Epidermal melanocyte (primary cell): ENCODE results near the gene ST8SIA1.

ENCODE experiments used
- DNase-seq: peaks from one replicate; pipeline ENCODE4 v3.0.0; 2011; ENCODE audit warnings: low spot score; ENCODE audit not compliant: insufficient read length

ST8SIA1 gene

DNA sequence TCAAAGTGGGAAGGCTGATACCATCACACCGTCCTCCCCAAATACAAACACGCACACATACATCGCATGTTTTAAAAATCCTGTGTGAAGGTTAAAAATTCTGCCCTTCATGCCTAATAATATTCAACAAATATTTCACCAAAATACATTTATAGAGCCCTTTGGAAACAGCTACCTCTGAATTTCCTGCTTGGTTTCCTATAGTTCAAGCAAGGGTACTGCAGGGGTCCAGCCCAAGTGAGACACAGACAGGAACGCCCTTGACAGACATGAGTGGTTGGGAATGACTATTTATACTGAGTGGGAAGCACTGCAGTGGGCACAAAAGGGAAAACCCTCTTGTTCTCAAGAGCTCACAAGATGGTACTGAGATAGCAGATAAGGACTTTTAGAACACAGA lies 51.0 kb downstream of the ST8SIA1 start:
- no peak for DNase-seq

DNA sequence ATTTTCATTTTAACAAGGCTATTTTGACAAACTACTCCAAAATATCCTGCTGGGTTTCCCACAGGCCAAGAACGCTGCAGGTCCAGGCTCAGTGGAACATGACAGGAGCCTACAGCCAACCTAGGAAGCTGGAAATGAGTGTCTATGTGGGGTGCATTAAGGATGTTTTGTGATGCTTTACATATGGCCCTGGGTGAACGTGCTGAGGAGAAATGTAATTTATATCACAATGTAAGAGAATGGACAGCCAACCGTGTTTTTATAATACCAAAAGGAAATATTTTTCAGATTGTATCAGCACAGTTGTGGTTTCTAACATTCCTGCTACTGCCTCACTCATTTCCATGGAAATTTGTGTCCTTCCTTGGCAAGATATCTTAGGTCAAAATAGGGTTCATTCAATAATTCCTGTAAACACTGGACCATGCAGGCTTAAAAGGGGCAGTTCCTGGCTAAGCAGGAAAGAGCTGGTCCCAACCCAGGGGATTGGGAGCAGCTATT lies 51.5 kb downstream of the ST8SIA1 start:
- DNase-seq, result no peak

GRCh38 chr12:22282283-22282682 lies 52.2 kb downstream of the ST8SIA1 start:
- DNase-seq, result no peak

GRCh38 chr12:22276867-22277266 lies 57.6 kb downstream of the ST8SIA1 start:
- no peak for DNase-seq

- no peak for DNase-seq
Measured at GRCh38 chr12:22276313-22276712, 58.2 kb downstream of the ST8SIA1 start.

DNA sequence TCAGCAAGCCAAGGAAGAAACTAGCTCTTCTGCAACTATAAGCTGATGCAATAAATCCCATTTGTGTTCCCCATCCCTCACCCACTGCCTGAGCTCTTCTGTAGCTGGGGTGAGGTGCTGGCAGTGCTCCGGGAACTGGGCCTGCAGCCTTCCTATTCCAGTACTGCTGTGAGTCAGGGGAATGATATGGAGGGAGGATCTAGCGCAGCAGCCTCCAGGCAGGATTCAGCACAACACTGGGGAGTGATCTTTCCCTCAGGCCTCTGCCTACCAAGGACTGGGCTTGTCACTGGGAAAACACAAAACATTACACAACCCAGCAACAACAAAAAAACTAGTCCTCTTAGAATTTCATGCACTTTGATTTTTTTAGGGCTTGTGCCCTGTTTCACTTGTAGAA lies 58.7 kb downstream of the ST8SIA1 start:
- DNase-seq, result no peak

DNA sequence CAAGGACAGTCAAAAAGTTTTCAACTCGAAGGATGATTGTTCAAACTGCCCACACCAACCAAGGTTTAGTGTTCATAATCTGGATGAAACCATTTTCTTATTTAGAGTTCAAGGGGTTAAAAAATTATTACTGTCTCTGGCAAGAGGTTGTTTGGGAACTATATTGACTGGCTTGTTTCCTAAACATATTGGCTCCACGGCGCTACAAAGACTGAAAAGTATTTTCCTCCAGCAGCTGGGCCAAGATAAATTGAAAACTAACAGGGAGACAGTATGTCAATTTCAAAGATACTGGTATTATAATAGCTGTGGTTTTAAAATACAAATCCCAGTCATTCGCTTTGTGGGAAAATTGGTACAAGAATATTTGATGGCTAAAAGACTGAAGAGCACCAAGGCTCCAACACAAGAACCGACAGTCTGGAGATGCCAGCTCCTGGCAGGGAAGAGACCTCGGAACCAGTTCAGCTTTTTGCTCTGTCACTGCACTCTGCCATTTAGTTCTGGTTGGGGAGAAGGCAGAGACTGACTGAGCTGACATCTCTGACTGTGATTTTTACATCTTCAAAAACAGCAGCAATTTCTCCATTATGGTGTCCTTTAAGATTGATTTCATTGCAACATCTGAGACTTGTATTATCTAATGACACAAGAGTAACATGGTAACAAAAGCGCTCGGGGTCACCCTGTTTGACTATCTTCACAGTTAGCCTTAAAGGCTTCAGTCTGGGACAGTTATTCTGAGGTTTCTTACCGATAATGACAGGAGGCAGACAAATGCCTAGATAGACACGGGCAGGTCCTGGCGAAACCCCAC lies 62.0 kb downstream of the ST8SIA1 start:
- DNase-seq, result no peak

DNA sequence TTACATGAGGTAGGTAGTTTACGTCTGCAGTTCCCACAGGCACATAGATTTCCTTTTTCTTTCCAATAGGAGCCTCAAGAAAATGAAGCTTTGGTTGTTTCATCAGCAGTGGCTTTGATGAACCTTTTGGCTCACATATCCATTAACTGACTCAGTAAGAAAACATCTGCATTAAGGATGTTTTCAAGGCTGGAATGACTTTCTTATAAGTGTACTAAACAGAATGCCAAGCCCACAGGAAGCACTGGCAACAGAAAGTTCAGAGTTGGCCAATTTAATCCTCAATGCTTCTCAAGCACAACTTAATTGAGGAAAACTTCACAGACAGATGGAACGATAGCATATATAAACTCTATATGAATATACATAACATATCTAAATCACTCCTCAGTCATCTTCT lies 63.5 kb downstream of the ST8SIA1 start:
- no peak for DNase-seq

DNA sequence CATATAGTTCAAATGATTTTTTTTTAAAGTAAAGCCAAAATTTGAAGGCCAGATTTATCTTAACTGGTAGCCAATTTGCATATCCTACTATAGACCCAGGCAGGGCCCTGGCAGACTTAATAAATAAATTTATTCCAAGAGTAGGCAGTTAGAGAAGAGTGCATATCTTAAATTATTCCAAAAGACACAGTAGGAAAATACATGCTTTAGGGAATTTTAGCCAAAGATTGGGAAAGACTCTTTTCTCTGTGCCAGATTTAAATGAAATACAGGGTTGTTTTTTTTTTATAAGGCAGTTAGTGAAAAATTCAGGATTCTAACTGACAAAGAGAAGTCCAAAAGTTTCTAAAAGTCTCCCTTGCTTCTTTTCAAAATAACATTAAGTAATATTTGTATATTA lies 65.5 kb downstream of the ST8SIA1 start:
- DNase-seq, result no peak

DNA sequence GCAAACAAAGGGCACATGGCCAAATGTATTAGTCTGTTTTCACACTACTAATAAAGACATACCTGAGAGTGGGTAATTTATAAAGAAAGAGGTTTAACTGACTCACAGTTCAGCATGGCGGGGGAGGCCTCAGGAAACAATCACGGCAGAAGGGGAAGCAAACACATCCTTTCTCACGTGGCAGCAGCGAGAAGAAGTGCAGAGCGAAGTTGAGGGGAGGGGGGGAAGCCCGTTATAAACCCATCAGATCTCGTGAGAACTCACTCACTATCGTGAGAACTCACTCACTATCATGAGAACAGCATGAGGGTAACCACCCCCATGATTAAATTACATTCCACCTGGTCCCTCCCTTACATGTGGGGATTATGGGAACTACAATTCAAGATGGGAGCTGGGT lies 66.1 kb downstream of the ST8SIA1 start:
- no peak for DNase-seq

DNA sequence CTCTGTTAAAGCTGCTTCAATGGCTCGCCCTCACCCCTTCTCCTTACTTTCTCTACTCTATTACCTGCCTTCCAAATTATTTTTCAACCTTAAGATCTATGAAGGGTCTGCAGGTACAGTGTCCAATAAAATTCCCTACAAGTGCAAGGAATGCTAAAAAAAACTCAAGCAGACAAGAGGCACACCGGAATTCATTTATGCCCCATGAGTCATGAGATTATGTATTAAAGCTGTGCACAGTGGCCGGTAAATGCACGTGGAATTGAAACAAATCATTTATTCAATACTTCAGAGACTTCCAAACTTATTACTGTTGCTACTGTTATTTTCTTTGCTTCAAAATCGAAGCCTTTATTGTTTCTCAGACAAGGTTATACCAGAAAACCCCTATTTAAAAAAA lies 68.4 kb downstream of the ST8SIA1 start:
- no peak for DNase-seq

- no peak for DNase-seq
Measured at GRCh38 chr12:22264380-22264779, 70.1 kb downstream of the ST8SIA1 start.

DNA sequence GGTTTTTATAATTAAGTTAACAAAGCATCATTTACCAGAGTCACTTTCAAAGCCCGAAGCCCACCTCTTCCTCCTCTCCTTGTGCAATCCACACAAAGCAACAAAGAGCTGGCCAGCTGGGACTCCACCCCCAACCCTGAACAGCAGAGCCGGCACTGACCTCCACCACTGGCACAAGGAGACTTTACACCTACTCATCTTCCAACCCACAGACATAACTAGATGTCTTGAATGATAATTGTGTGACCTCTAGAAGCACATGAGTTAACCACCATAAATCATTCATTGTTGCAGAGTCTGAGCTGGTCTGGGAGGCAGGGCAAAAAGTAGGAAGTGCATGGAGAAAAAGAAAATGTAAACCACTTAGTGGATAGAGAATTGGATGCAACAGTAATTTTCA lies 72.2 kb downstream of the ST8SIA1 start:
- DNase-seq, result no peak

- no peak for DNase-seq
Measured at GRCh38 chr12:22257100-22257499, 77.4 kb downstream of the ST8SIA1 start.

GRCh38 chr12:22256605-22257004 lies 77.9 kb downstream of the ST8SIA1 start:
- DNase-seq, result no peak

DNA sequence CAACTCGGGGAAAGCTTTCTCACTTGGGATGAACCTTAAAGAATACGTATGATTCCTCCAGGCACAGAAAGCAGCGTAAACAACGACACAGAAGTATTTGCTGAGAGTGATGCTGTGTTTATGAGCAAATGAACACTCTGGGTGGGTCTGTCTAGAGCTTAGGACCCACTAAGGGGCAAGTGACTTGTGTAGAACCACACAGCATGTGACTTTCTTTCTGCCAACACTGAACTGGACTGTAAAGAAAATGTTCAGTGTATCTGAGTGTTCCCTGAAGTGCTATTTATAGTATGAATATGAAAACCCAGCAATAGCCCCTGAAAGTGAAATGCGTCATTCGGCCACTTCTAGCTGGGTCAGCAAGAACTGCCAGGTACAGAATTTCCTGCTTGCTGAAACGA lies 78.5 kb downstream of the ST8SIA1 start:
- no peak for DNase-seq

DNA sequence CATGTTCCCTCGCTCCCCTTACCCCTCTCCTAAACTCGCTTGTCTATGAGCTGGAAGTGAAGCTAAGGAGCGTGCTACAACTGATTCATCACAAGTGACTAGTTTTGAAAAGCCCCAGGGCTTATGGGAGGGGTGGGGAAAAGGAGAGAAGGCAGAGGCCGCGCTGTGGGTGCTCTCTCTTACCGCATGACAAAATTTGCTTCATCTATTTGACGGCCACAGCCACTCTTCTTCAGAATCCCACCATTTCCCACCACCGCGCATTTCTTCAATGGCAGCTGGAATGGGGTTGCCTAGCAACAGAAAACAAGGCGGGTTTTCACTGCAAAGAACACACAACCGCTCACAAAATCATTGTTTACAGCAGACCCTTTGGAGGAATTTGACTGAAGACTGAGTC lies 79.4 kb downstream of the ST8SIA1 start:
- DNase-seq, result no peak

DNA sequence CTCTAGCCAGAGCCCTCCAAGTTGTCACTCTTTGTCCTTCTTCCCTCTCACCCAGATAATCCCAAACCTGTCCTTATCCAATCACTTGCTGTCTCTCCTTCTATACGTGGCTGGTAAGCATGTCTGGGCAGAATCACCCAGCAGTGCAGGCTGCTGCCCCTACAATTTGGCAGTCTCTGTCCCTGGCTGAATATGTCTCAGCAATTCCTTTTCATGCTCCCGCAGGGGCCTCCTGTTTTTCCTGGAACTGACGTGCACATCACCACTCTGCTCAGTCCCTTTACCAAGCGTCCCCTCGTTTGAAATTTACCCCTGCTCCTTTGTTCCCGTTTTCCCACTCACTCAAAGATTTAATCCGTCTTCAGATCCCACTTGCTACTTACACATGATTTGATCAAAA lies 80.0 kb downstream of the ST8SIA1 start:
- DNase-seq, result no peak

- DNase-seq, result no peak
Measured at GRCh38 chr12:22252057-22252456, 82.5 kb downstream of the ST8SIA1 start.

DNA sequence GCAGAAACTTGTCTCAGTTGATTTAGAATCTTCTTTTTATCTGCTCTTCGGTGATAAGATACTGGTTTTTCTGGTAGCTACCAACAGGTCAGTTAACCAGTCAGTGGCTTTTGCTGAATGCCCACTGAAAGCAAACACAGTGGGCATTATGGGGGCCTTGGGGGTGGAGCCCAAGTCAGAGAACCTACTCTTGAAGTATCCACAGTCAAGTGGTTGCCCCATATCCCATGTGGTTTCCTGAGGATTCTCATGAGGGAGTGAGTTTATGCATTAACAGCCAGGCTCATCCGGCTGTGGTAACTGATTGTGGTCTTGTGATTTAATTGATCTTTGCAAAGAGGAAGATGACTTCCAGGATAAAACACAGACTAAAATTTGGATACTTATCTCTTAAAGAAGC lies 83.7 kb downstream of the ST8SIA1 start:
- DNase-seq, result no peak

DNA sequence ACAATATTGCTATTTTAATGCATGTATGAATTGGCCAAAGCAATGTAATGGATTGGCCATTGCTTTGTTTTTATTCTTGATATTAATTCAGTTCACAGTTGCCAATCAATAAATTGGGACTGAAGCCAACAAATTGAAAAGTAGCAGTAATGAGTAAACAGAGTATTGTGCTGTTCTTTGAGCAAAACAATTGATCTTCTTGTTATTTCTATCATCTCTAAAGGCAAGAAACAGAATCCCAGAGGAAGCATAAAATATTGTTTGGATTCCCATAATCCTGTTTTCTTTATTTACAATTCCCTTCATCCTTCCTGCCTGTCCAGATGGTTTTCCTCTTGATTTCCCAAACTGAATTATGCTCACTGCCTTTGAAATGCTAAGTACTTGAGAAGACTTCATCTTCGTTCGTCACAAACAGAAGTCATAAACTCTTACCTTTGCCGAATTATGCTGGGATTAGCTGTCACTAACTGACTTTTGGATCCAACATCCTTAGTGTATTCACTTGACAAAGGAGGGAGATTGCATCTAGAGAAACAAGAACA lies 85.9 kb downstream of the ST8SIA1 start:
- no peak for DNase-seq

GRCh38 chr12:22248121-22248520 lies 86.4 kb downstream of the ST8SIA1 start:
- no peak for DNase-seq

DNA sequence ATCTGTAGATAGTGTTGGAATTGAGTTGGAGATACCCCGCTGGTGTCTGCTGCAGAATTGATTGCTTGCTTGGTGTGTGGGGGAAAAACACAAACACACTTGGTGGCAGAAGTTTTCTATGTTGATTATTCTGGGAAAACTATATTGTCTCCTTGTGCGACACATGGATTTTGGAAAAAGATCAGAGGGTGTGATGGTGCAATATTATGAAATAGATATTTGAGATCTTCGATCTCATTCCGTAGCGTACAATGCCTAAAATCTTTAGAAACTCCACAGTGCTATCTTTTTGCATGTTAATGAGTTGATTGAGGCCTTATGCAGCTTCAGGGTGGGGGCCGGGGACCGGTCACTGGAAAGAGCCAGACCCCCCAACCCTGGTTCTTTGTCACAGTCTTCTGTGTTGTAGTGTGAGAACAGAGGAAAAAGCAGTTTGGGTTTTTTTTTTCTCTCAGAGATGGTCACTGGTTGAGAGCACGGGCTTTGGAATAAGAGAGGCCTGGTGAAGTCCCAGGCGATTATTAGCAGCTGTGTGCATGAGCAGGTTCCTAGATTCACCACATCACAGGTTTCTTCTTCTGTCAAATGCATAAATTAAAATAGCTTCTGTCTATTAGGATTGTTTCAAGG lies 88.2 kb downstream of the ST8SIA1 start:
- no peak for DNase-seq
